Measurements from ENCODE around the gene TLL2.

Gene TLL2

DNA sequence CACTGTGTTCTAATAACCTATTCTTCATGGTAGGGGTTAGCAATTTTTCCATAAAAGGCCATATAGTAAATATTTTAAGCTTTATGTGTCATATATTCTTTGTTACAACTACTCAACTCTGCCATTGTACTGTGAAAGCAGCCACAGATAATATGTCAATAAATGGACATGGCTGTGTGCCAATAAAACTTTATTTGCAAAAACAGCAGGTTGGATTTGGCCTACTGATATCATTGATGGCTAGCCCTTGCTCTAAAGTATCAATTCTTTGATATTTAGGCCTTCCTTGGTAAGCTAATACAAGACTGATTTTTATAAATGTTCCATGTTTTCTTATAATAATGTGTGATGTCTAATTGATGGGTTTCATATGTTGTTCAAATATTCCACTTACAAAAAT is 77.7 kb downstream of the TLL2 start:
- no peak overlapping the region for H3K27ac ChIP-seq
- no peak overlapping the region for H3K4me3 ChIP-seq

DNA sequence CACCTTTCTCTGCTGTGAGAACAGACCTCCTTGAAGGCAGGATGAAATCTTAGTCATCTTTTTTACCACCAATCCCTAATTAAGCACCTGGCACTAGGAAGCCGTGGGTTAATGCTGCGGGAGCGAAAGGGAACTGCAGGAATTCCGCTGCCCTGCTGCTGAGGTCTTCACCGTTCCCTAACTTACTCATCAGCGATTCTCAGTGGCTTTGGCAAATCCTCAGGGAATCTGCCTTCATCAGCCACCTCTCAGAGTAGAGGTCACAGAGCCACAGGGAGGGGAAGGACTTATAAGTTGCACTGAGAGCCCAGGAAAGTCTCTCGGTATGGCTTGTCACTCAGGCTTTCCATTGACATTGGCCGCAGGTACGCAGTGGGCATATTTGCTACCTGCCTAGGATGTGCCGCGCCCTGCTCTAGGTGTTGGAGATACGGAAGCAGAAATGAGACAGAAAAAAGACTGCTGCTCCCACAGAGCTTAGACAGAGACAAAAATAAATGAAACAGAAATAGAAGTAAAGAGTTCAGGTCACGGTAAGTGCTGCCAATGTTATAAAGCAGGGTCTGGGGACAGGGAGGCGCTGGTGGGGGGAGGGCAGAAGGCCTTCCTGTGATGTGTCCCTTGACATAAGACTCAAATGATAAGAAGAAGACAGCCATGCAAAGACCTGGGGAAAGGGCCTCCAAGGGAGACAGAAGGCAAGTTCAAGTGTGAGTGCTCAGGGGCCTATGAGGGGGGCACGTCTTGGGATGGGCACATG is 82.3 kb downstream of the TLL2 start:
- no peak overlapping the region for H3K27ac ChIP-seq
- H3K4me3 ChIP-seq = no peak overlapping the region

DNA sequence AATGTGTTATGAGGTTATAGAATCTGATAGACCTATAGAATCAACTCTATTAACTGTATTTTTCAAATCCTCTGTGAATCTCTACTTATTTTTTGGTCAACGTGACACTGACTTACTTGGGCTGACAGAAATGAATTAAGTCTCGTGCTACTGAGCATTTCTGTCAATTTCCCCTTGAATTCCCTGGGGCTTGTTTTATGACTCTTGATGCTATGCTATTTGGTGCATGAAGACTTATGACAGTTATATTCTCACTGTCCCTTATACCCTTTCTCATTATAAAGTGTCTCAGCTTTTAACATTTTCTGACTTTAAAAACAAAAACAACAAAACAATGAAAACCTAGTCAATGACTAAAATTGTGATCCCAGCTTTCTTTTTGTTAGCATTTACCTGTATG is 86.4 kb downstream of the TLL2 start:
- no peak overlapping the region for H3K4me3 ChIP-seq
- H3K27ac ChIP-seq = no peak overlapping the region

DNA sequence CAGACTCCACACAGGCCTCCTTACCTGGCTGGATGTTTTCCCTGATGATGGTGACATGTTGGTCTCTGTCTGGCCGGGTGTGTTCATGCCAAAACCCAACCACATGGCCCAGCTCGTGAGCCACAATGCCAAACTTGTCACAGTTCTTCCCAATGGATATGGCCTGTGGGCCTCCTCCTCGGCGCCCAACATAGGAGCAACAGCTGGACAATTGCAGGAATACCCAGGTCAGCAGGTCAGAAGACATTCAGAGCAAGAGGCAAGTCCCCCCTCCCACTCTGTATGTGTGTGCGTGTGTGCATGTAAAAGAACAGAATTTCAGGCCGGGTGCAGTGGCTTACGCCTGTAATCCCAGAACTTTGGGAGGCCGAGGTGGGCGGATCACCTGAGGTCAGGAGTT is 91.2 kb downstream of the TLL2 start:
- no peak overlapping the region for H3K27ac ChIP-seq

DNA sequence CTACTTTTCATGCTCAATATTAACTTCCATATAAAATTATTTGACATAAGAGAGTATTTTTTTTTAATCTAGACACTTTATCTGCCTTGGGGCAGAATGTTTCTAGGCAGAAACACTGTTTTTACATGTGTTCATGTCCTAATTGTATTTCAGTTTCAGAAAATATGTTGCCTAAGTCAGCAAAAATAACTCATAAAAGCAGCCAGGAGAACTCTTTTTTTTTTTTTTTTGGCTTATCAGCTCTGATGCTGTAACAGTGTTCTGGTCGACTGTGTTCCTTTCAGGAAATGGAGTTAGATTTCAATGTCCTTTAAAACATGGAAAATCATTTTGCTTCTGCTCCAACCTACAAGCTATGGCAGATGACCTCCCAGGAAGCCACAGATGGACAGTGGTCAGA is 91.7 kb downstream of the TLL2 start:
- Histone ChIP-seq H3K4me3 (no peak overlapping the region), H3K27ac (no peak overlapping the region)

More for the DNA sequence above, 91.2 kb downstream of the TLL2 start:
- H3K4me3 ChIP-seq = no peak overlapping the region

DNA sequence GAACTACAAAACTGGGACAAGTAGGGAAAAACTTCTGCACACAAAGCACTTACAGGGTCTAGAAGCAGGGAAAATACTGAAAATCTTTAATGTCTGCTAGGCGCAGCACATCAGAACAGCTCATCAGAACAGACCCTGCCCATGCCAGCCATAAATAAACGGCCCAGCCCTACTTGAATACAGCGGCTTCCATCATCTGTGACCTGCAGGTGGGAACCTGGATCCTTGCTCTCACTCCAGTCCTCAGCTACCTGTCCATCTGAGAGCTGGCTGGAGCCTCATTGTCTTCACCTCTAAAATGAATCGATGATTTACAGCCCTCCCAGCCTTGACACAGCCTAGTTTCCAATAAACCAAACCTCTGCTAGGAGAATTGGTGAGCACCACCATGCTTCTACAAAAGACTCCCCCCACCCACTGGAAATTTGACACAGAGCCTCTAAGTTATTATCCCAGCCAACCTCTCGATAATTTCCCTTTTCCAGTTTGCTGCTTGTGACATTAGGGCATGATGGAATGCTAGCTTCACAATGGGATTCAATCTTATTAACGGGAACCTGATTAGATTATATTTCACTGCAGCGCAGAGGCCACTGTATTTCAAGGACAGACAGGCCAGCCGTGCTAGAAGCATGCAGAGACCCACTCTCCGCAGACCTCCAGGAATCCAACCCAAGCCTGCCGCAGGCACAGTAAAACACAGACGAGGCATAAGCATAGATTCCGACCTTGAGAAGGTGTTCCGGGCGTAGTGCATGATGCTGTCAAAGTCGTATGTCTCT is 93.3 kb downstream of the TLL2 start:
- H3K4me3 ChIP-seq = no peak overlapping the region
- no peak overlapping the region for H3K27ac ChIP-seq

DNA sequence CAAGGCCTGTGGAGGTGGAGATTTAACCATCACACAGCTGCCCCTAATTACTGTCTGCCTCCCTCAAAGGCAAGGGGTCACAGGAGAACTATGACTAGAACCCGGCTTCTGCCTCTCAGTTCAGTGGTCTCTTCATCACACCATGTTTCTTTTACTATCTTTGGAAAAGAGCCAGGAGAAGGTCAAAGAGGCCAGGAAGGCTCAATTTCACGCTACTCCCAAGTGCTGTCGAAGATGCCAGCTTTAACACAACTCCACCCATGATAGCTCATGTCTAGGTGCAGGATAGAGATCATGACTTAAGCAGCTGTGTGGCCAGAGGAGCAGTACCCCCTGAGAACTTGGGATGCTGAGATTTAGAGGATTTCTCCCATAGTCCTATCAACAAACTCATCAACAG is 94.4 kb downstream of the TLL2 start:
- Histone ChIP-seq H3K4me3 (no peak overlapping the region), H3K27ac (no peak overlapping the region)

DNA sequence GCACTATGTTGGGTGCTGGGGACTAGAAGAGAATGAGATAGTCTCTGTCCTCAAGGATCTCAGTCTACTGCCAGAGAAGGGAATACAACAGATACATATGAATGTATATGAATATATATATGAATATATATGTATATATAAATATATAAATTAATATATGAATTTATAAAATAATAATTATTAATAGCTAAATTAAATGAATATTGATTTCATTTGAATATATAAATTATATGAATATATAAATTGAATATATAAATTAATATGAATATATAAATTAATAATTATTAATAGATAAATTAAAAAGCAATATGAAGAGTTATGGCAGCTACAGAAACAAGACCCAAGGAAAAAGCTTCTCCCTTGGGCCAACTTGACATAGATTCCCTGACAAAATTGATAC is 95.1 kb downstream of the TLL2 start:
- Histone ChIP-seq H3K27ac (no peak overlapping the region), H3K4me3 (no peak overlapping the region)

DNA sequence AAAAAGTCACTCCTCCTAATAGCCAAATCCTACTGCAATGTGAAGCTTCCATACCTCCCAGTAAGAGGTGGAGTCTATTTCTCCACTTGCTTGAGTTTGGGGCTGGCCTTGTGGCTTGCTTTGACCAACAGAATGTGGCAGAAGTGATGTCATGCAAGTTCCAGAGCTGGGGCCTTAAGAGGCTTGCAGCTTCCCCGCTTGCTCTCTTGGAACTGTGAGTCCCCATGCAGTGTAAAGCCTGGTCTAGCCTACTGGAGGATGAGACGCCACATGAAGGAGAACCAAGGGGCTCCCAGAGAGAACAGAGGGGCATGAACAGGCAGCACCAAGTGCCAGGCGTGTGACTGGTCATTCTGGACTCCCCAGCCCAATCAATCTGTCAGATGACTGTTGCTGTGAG is 96.3 kb downstream of the TLL2 start:
- Histone ChIP-seq H3K4me3 (no peak overlapping the region), H3K27ac (no peak overlapping the region)

DNA sequence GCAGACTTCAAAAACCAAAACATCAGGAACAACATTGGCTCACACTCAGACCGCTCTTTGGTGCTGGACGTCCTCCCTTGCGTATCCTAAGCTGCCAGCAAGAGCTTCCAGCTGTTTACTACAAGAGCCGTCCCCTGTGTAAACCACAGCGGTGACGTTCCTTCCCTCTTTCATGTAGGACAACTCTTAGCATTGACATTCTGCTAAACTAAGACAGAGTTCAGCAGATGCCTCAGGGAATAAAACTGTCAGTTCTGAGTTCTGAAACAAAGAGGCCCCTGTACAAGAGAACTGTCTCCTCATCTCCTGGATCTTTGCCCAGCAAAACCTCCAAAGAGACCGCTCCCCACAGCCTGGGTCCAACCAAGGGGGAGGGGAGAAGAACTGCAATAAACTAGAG is 97.1 kb downstream of the TLL2 start:
- H3K27ac ChIP-seq = no peak overlapping the region
- no peak overlapping the region for H3K4me3 ChIP-seq

DNA sequence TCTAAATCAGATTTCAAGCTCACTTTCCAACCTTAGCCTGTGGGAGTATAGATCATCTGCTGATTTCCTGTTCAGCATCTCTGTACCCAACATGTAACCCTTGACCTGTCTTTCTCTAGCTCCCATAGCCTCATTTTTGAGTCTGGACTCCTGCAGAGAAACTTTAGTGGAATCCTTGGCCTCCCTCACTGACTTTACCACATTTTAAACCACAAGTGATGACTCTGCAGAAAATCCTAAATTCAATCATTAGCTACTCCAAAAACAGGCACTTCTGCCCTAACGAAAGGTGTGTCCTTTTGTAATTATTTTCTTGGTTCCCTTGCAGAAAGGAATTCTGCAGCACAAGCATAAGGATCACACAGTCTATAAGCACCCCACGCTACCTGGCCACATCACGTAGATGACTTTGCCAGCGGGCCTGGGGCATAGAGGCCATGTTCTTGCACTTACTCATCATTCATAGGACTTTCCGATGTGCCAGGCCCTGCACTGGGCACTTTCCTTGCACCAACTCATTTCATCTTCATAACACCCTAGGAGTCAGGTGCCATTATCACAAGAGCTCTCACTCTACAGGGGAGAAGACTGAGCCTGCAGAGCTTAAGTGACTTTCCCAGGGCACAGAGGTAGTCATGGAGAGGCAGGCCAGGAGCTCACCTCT is 97.7 kb downstream of the TLL2 start:
- Histone ChIP-seq H3K27ac (no peak overlapping the region), H3K4me3 (no peak overlapping the region)

DNA sequence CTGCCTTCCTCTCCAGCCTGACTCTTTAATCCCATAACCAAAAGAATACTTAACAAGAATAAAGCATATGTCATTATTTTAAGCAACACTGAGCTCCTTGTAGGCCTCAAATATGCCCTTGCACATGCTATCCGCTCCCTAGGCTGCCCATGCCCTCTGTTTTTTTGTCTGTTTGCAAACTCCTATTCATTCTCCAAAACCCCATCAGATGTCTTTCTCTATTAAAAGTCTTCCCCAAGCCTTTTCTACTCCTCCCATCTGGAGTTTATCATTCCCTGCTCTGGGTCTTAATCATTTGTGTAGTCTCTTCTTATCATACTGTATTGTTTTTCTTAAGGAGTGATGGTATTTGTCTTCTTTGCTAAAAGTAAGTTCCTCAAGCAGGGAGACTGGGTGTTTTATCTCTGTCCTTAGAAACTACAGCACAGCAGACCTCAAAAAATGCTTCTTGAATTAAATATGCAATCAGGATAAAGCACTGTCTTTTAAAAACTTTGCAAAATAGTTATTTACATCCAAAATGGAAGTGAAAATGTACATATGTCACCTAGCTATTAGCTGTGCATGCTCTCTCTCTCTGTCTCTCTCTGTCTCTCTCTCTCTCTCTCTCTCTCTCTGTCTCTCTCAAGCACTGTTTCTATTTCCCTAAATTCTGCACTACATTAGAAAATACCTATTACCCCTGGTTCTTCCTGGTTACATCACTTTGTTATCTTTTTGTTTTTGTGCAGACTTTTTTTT is 98.4 kb downstream of the TLL2 start:
- Histone ChIP-seq H3K27ac (no peak overlapping the region), H3K4me3 (no peak overlapping the region)

DNA sequence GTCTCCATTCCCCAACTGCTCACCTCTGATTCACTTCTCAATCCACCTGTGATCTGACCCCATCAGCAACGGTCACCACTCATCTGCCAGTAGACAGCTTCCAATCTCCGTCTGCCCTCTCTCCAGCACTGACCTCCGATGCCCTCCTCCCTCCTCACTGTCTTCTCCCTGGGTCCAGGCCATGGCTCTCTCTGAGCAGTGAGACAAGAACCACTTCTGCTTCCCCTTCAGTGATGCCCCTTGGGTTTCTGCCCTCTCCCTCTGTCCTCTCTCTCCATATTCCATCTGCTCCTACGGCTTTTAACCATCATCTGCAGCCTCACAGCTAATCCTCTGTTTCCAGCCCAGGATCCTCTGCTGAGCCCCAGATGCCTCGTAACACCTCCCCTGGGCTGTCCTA is 99.4 kb downstream of the TLL2 start:
- Histone ChIP-seq H3K27ac (no peak overlapping the region), H3K4me3 (no peak overlapping the region)

DNA sequence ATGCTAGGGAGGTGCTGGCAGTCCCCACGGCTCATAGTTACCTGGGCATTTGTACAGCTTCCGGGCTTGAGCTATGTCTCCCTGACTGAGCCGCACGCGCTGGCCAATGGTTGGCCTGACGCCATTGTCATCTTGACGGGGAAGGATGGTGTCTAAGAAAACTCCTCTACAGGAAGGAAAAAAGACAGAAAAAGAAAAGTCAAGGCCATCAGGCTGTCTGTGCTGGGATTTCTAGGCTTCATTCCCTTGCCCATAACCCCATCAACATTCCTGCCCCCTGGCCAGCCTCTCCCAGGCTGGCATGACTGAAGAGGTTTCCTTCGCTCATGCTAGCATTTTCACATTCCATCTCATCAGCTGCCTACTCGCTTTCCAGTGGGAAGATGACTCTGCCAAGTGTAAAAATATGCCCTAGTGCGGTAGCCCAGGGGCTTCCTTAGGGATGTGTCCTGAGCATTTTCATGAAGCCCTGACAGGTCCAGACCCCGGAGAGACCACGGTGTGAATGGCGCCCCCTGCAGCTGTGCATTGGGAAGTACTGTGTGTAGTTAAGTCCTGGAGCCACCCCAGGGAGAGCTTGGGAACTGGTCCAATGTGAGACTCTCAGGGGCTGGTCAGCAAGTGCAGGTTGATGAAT is 100.5 kb downstream of the TLL2 start:
- H3K4me3 ChIP-seq = no peak overlapping the region
- H3K27ac ChIP-seq = no peak overlapping the region

DNA sequence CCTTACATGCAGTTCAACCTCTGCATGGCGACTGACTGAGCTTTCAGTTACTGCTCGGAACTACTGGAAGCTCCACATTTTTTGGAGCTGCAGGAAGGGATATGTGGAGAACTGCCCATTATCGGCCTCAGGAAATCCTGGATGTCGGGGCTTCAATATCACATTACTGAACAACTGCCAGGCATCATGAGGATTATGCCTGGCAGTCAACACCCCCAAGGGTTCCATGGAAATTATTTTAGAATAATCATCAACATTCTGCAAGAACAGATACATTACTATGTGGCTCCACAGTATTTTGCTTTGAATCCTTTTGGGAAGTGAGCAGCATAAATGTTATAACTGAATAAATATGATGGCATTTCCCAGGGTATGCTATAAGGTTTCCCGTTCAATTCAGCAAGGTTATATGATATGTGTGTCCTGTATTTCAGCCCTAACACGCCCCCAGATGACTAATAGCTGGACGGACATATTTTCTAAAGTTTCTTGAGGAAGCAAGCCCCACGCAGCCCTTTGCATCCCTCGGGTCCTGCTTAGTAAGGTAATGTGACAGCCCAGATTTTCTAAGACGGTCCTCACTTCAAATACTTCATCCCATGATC is 101.9 kb downstream of the TLL2 start:
- Histone ChIP-seq H3K4me3 (no peak overlapping the region), H3K27ac (no peak overlapping the region)

DNA sequence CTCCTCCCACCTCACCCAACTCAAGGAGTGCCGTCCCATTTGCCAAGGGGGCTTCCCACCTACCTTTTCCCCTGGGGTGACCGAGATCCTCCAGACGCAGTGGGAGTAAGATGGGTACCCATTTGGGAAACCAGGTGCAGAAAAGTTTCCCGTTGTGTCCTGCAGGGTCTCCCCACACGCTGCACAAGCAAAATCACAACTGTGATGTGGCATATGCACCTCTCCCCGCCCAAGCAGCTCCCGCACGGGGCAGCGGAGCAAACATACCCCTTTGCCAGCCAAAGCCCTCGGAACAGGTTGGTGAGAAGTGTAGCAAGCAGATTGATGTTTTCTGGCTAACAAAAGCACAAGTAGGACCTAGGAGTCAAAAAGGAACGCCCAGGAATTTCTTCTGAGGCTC is 103.4 kb downstream of the TLL2 start:
- Histone ChIP-seq H3K27ac (no peak overlapping the region), H3K4me3 (no peak overlapping the region)

DNA sequence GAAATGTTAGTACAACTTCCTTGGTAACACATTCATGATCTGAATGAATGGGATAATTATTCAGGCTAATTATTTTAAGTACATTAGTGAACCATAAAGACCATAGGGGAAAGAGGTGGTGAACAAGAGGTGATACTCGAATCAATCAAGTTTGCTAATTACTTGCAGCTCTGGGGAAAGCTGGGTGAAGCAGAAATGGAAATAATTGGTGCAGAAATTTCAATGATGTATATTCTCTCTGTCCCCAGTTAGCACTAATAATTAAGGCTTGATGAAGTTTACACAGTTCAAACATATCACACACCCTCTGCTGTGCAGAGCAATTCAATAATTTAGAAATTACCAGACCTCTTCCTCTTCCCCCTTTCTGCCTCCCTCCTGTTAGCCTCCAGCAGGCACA is 105.5 kb downstream of the TLL2 start:
- Histone ChIP-seq H3K27ac (no peak overlapping the region), H3K4me3 (no peak overlapping the region)

DNA sequence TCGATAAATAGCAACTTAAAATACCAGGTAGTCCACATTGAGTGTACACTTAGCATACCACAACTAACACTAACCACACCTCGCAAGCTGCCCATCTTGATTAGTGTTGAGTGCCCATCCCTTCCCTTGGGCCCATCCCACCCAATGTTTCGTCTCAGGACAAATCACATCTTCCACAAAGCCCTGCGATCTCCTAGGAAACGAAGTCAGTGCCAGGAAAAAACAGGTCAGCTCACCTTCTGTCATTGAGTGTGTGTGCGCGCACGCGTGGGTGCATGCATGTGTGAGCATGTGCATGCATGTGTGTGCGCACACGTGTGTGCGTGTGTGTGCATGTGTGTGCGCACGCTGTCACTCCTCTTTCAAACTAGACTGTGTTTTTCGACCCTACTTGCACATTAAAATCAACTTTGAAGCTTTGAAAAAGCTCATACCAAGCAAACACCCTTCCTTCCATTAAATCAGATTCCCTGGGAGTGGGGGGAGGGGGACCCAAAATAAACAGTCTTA is 106.1 kb downstream of the TLL2 start:
- no peak overlapping the region for H3K4me3 ChIP-seq
- no peak overlapping the region for H3K27ac ChIP-seq

DNA sequence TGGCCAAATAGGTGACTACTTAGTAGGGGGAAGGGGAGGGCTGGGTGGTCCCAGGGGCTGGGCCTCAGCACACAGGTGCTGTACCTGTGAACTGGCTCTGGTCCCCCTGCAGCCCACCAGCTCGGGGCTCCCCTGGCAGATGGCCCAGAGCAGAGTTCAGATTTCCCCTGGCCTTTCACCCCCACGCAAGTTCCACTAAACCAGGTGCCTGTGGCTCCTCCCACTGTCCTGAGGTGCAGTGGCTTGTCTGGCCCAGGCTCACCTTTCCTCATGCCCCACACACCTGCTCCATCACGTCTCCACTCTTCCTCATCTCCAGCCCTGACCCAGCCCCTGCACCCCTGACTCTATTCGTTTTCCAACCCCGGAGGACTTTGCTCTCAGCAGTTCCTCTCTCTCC is 107.6 kb downstream of the TLL2 start:
- Histone ChIP-seq H3K4me3 (no peak overlapping the region), H3K27ac (no peak overlapping the region)

Measured in skin epidermis (tissue), 12 donors.